Activated CD4-positive, alpha-beta memory T cell treated with anti-CD3 and anti-CD28 coated beads for 36 hours (primary cell): ENCODE results near the gene EHBP1L1. TPM values are rescaled to one million over a fixed set of nuclear protein-coding genes. Genes with fewer than 3 reads are reported as not detected.

Experiments used
- CTCF ChIA-PET: fragments of 350-600 bp; sonication (Branson Sonifier 250); formaldehyde crosslinking; loops from one replicate; lab custom pipeline; 2021; ENCODE audit warnings: antibody characterized with exemption, inconsistent platforms; lab: Charles Lee
- POLR2A ChIA-PET: fragments of 350-600 bp; sonication (Branson Sonifier 250); formaldehyde crosslinking; loops from one replicate; lab custom pipeline; 2021; ENCODE audit warnings: antibody characterized with exemption; lab: Charles Lee
- DNase-seq: peaks from one replicate; pipeline ENCODE4 v3.0.0-alpha.2; 2020
- H3K27ac Mint-ChIP-seq: one replicate; pipeline ENCODE4 v1.8.0; 2021; ENCODE audit warnings: mixed read lengths
- H3K27me3 Mint-ChIP-seq: one replicate; pipeline ENCODE4 v1.8.0; 2021; ENCODE audit warnings: mixed read lengths
- H3K36me3 Mint-ChIP-seq: one replicate; pipeline ENCODE4 v1.8.0; 2021; ENCODE audit warnings: mixed read lengths
- H3K4me1 Mint-ChIP-seq: one replicate; pipeline ENCODE4 v1.8.0; 2021; ENCODE audit warnings: low read depth, mixed read lengths
- H3K4me3 Mint-ChIP-seq: one replicate; pipeline ENCODE4 v1.8.0; 2021; ENCODE audit warnings: mild to moderate bottlenecking, mixed read lengths
- H3K9me3 Mint-ChIP-seq: one replicate; pipeline ENCODE4 v1.8.0; 2021; ENCODE audit warnings: mixed read lengths
- intact Hi-C: fragments of 100-400 bp; cut with micrococcal nuclease; formaldehyde crosslinking; loops from one replicate; pipeline ENCODE4 v1.15.1; 2023
- total RNA-seq, 2 experiments: library from RNA; stranded (reverse); gene quantifications; one replicate each; pipeline ENCODE4 v1.2.3, GENCODE V29; 2021

The EHBP1L1 gene
- total RNA-seq, 2 experiments from 2014 or later, result 137 to 141 TPM

- intact Hi-C loops, result no loop called here
- Mint-ChIP-seq H3K36me3 (peaks cover 33% of the 10 kb centered on the region), H3K9me3 (no peaks in the 10 kb centered on the region), H3K4me3 (peak overlapping the region; percentile 95), H3K27me3 (peaks cover 3% of the 10 kb centered on the region), H3K4me1 (peaks cover 55% of the 10 kb centered on the region), H3K27ac (peak overlapping the region; percentile 98)
- CTCF ChIA-PET, result interaction anchor here (0.9 to 5.7 kb wide), 8 partner anchors 13 to 276 kb away, joined by 3 to 39 read pairs (median 4); partner anchors contain the start of genes FAM89B, FIBP and ZNRD2
- POLR2A ChIA-PET, result interaction anchor here (1.0 to 3.9 kb wide), 9 partner anchors 9 to 50 kb away, joined by 3 to 24 read pairs (median 6); partner anchors contain the start of genes EHBP1L1, KCNK7, RELA and ZNRD2
- no peak for DNase-seq
Observed at GRCh38 chr11:65612691-65613090, 36.8 kb downstream of the EHBP1L1 start.

DNA sequence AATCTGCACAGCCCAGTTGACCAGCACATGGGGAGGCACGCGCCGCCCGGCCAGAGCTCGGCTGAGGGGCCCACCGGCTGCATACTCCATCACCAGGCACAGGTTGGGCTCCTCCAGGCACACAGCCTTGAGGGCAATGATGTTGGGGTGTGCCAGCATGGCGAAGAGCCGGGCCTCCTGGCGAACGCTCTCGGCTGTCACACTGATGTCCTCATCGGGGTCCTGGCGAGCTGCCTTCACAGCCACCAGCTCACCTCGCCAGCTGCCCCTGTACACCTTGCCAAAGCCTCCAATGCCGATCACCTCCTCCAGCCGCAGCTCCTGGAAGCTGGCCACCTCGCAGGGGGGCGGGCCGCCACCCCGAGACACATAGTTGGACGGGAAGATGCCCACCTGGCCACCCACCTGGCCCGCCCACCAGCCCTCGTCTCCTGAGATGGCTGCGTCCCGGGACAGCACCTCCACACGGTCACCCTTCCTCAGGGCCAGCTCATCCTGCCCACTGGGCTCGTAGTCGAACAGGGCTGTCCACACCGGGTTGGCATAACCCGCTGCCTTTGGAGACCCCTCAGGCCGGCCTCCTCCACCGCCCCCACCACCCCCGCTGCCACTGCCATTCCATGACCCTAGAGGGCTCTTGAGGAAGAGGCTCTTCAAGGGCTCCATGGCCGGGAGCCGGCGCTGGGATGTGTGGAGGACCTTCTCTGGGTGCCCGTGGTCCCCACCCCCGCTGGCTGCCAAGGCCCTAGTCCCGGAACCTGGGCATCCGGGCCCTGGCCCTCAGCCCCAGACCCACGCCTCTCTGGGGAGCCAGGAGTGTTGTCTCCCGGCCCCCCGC is 37.5 kb downstream of the EHBP1L1 start:
- Mint-ChIP-seq H3K4me1 (peaks cover 56% of the 10 kb centered on the region), H3K36me3 (peaks cover 27% of the 10 kb centered on the region), H3K4me3 (peak overlapping the region; percentile 95), H3K9me3 (no peaks in the 10 kb centered on the region), H3K27me3 (peaks cover 3% of the 10 kb centered on the region), H3K27ac (peak overlapping the region; percentile 98)
- ChIA-PET CTCF (interaction anchor here (0.9 to 5.7 kb wide), 7 partner anchors 17 to 275 kb away, joined by 3 to 39 read pairs (median 4); partner anchors contain the start of genes FAM89B, FIBP and ZNRD2), POLR2A (interaction anchor here (1.0 to 3.9 kb wide), 10 partner anchors 10 to 49 kb away, joined by 3 to 24 read pairs (median 5); partner anchors contain the start of genes EHBP1L1, KCNK7, RELA and ZNRD2)
- peak; percentile 42 for DNase-seq
- intact Hi-C loops, result no loop called here

GRCh38 chr11:65615229-65615949 is 39.5 kb downstream of the EHBP1L1 start, which contains the start of gene PCNX3:
PCNX3 (plus strand) TSS chr11:65615776; CDS start chr11:65616312, 536 bp downstream.
- Mint-ChIP-seq H3K4me1 (peaks cover 43% of the 10 kb centered on the region), H3K27ac (peak within 1 kb of the TSS; percentile 98), H3K4me3 (peak within 1 kb of the TSS; percentile 96), H3K27me3 (peaks cover 3% of the 10 kb centered on the region), H3K9me3 (no peaks in the 10 kb centered on the region), H3K36me3 (peaks cover 31% of the 10 kb centered on the region)
- intact Hi-C loops, result loop anchor here (1.0 to 2.0 kb wide), 9 partner anchors 23 to 437 kb away; partner anchors contain the start of genes CFL1, KAT5, SF3B2 and SIPA1
- peak; percentile 100 for DNase-seq
- CTCF ChIA-PET, result interaction anchor here (0.6 to 5.7 kb wide), 10 partner anchors 10 to 300 kb away, joined by 3 to 39 read pairs (median 4); partner anchors contain the start of genes FAM89B, MUS81, RELA and ZNRD2
- POLR2A ChIA-PET, result interaction anchor here (0.5 to 3.9 kb wide), 21 partner anchors 20 to 755 kb away, joined by 3 to 24 read pairs (median 6); partner anchors contain the start of genes CFL1, EHBP1L1, FAM89B and KCNK7

DNA sequence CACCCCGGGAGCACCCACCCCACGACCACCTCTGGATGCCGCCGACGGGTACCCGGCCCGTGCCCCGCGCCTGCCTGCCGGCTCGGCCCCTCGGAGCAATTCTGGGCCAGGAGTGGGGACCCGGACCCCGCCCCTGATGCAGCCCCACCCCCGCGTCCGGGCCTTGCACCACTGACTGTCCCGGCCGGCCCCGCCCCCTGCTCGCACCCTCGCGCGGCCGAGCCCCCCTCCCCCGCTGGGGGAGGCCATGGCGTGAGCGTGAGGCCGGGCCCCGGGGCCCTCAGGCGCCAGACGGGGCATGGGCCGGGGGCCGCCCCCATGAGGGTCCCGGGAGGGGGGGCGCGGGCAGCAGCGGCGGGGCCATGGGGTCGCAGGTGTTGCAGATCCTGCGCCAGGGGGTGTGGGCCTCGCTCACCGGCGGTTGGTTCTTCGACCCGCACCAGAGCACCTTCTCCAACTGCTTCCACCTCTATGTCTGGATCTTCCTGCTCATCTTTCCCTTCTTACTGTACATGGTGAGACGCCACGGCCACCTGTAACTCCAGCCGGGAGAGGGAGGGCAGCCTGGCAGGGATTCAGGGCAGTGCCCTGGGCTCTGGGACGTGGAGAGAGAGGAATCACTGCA is 40.2 kb downstream of the EHBP1L1 start:
- ChIA-PET CTCF (interaction anchor here (0.6 to 5.7 kb wide), 8 partner anchors 10 to 95 kb away, joined by 3 to 39 read pairs (median 8); partner anchors contain the start of genes FAM89B, SIPA1 and ZNRD2), POLR2A (interaction anchor here (0.5 to 3.9 kb wide), 12 partner anchors 10 to 499 kb away, joined by 3 to 21 read pairs (median 6); partner anchors contain the start of genes FAM89B, NEAT1 and ZNRD2)
- H3K36me3 Mint-ChIP-seq, result peaks cover 33% of the 10 kb centered on the region
- peaks cover 3% of the 10 kb centered on the region for H3K27me3 Mint-ChIP-seq
- intact Hi-C loops, result loop anchor here (1.0 to 2.0 kb wide), 9 partner anchors 22 to 436 kb away; partner anchors contain the start of genes CFL1, KAT5, SF3B2 and SIPA1
- H3K4me1 Mint-ChIP-seq, result peaks cover 36% of the 10 kb centered on the region
- peak overlapping the region; percentile 96 for H3K4me3 Mint-ChIP-seq
- peak; percentile 61 for DNase-seq
- H3K9me3 Mint-ChIP-seq, result no peaks in the 10 kb centered on the region
- peak overlapping the region; percentile 98 for H3K27ac Mint-ChIP-seq

DNA sequence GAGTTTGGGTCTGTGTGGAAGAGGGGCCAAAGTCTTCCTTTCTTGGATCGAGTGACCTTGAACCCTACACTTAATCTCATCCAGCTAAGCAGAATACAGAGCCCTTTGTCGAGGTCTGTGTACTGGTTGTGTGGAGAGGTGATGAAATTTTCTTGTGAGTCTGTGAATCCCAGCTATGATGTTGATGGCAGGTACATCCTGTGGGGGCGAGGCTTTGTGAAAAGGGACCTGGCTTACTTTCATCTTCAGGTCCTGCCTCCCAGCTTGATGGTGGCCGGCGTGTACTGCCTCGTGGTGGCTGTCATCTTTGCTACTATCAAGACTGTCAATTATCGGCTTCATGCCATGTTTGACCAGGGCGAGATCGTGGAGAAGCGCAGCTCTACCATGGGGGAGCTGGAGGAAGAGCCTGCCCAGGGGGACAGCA is 40.7 kb downstream of the EHBP1L1 start:
- peak; percentile 57 for DNase-seq
- CTCF ChIA-PET, result interaction anchor here (0.6 to 5.7 kb wide), 6 partner anchors 10 to 95 kb away, joined by 3 to 39 read pairs (median 6); partner anchors contain the start of genes FAM89B and SIPA1
- peaks cover 3% of the 10 kb centered on the region for H3K27me3 Mint-ChIP-seq
- peaks cover 31% of the 10 kb centered on the region for H3K4me1 Mint-ChIP-seq
- H3K36me3 Mint-ChIP-seq, result peaks cover 35% of the 10 kb centered on the region
- intact Hi-C loops, result no loop called here
- peak overlapping the region; percentile 96 for H3K4me3 Mint-ChIP-seq
- H3K9me3 Mint-ChIP-seq, result no peaks in the 10 kb centered on the region
- POLR2A ChIA-PET, result interaction anchor here (0.5 to 2.9 kb wide), 4 partner anchors 9 to 499 kb away, joined by 3 to 21 read pairs (median 3); partner anchors contain the start of gene ZNRD2
- H3K27ac Mint-ChIP-seq, result peak overlapping the region; percentile 88

DNA sequence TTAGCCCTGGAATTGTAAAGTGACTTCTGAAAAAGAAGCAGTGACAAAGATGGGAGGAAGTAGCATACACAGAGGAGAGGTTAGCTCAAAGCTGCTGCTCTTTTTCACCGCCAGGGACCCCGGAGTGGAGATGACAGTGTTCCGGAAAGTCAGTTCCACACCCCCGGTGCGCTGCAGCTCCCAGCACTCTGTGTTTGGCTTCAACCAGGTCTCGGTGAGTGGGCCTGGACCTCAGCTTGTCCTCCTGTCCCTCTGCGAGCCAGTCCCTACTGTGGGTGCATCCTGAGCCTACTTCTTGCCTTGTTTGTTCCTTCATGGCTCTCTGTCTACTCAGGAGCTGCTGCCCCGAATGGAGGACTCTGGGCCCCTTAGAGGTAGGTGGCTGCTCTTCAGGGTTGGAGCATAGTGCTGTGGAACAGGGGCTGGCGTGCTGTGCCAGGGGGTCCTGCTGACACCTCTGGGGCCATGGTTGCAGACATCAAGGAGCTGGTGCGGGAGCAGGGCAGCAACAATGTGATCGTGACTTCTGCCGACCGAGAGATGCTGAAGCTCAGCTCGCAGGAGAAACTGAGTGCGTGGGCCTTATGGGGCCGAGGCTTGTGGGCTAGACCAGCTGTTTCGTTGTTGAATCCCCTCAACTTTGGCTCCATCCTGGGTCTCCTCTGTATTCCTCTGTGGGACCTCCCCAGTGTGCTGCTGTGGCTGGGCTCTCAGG is 41.4 kb downstream of the EHBP1L1 start:
- CTCF ChIA-PET, result interaction anchor here (1.0 to 5.7 kb wide), 6 partner anchors 9 to 76 kb away, joined by 3 to 39 read pairs (median 6); partner anchors contain the start of genes FAM89B and SIPA1

DNA sequence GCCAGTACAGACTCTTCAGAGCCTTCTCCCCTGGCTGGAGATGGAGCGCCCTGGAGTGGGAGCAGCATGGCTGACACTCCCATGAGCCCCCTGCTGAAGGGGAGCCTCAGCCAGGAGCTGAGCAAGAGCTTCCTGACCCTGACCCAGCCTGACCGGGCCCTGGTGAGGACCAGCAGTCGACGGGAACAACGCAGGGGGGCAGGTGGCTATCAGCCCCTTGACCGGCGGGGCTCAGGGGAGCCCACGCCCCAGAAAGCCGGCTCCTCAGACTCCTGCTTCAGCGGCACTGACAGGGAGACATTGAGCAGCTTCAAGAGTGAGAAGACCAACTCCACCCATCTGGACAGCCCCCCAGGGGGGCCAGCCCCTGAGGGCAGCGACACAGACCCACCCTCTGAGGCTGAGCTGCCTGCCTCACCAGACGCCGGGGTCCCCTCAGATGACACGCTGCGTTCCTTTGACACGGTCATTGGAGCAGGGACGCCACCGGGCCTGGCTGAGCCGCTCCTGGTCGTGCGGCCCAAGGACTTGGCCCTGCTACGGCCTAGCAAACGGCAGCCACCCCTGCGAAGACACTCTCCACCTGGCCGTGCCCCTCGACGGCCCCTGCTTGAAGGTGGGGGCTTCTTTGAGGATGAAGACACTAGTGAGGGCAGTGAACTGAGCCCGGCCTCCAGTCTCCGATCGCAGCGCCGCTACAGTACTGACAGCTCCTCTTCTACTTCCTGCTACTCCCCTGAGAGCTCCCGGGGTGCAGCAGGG is 42.3 kb downstream of the EHBP1L1 start:
- ChIA-PET POLR2A (no interaction called here), CTCF (interaction anchor here (1.4 to 1.9 kb wide), 3 partner anchors 14 to 77 kb away, joined by 3 to 8 read pairs (median 4); no protein-coding TSS in a partner anchor)
- Mint-ChIP-seq H3K4me3 (no peak overlapping the region), H3K9me3 (no peaks in the 10 kb centered on the region), H3K36me3 (peaks cover 39% of the 10 kb centered on the region), H3K27me3 (peaks cover 3% of the 10 kb centered on the region), H3K4me1 (peaks cover 16% of the 10 kb centered on the region), H3K27ac (no peak overlapping the region)
- no peak for DNase-seq
- intact Hi-C loops, result no loop called here

More for the DNA sequence above, 41.4 kb downstream of the EHBP1L1 start:
- intact Hi-C loops, result no loop called here
- H3K27me3 Mint-ChIP-seq, result peaks cover 3% of the 10 kb centered on the region
- H3K9me3 Mint-ChIP-seq, result no peaks in the 10 kb centered on the region
- peak overlapping the region; percentile 96 for H3K4me3 Mint-ChIP-seq
- H3K36me3 Mint-ChIP-seq, result peaks cover 38% of the 10 kb centered on the region
- POLR2A ChIA-PET, result interaction anchor here (0.9 to 2.9 kb wide), 2 partner anchors 9 to 46 kb away, joined by 3 to 21 read pairs; partner anchors contain the start of gene ZNRD2
- DNase-seq, result no peak
- H3K4me1 Mint-ChIP-seq, result peaks cover 25% of the 10 kb centered on the region
- H3K27ac Mint-ChIP-seq, result peak overlapping the region; percentile 88

- Mint-ChIP-seq H3K4me1 (peaks cover 14% of the 10 kb centered on the region), H3K27ac (no peak overlapping the region), H3K36me3 (peaks cover 37% of the 10 kb centered on the region), H3K27me3 (peaks cover 3% of the 10 kb centered on the region), H3K9me3 (no peaks in the 10 kb centered on the region), H3K4me3 (no peak overlapping the region)
- CTCF ChIA-PET, result interaction anchor here (1.4 kb wide), 1 partner anchor 78 kb away, joined by 4 read pairs; no protein-coding TSS in a partner anchor
- no peak for DNase-seq
- POLR2A ChIA-PET, result no interaction called here
- intact Hi-C loops, result no loop called here
Observed at GRCh38 chr11:65618763-65619162, 42.9 kb downstream of the EHBP1L1 start.

DNA sequence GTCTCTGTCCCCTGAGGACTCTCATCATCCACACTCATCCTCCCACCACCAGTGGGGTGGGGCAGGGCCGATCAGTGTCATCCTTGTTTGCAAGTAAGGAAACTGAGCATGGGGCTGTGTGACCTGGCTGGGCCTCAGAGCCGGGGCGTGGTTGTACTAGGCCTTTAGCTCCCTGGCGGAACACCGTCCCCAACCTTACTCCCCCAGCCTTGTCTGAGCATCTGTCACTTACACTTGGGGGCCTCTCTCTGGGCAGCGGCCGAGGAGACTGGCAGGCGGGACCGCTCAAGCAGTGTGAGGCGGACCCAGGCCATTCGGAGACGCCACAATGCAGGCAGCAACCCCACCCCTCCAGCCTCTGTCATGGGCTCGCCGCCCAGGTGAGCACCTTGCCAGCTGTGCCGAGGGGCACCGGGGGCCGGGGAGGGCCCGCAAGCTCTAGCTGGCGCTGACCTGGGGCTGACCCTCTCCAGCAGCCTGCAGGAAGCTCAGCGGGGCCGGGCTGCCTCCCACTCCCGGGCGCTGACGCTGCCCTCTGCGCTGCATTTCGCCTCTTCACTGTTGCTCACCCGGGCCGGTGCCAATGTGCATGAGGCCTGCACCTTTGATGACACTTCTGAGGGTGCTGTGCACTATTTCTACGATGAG is 43.6 kb downstream of the EHBP1L1 start:
- H3K4me3 Mint-ChIP-seq, result no peak overlapping the region
- ChIA-PET CTCF (interaction anchor here (1.4 kb wide), 1 partner anchor 78 kb away, joined by 4 read pairs; no protein-coding TSS in a partner anchor), POLR2A (no interaction called here)
- H3K9me3 Mint-ChIP-seq, result no peaks in the 10 kb centered on the region
- DNase-seq, result no peak
- peaks cover 3% of the 10 kb centered on the region for H3K27me3 Mint-ChIP-seq
- intact Hi-C loops, result no loop called here
- no peak overlapping the region for H3K27ac Mint-ChIP-seq
- peaks cover 38% of the 10 kb centered on the region for H3K36me3 Mint-ChIP-seq
- peaks cover 14% of the 10 kb centered on the region for H3K4me1 Mint-ChIP-seq
